Right atrium auricular region (tissue), 2 donors: ENCODE results near the gene ALX4. TPM values are rescaled to one million over a fixed set of nuclear protein-coding genes. Genes with fewer than 3 reads are reported as not detected.

Source experiments
- DNase-seq: peaks from one replicate; pipeline ENCODE4 v3.0.0-alpha.2; 2019; ENCODE audit warnings: low spot score
- H3K27ac ChIP-seq, 2 donors: fragments of 200-600 bp; sonication (generic); 1 replicate in 1 of 2; 2 replicates in 1 of 2; pipeline ENCODE4 v1.5.1; 2016 to 2019
- H3K27me3 ChIP-seq, 2 donors: fragments of 200-600 bp; sonication (generic); one replicate each; pipeline versions ENCODE4 v1.5.1 to v1.6.0; 2017 to 2019
- H3K36me3 ChIP-seq: fragments of 200-600 bp; sonication (generic); one replicate; pipeline ENCODE4 v1.5.1; 2016
- H3K4me1 ChIP-seq, 2 donors: fragments of 200-600 bp; sonication (generic); one replicate each; pipeline versions ENCODE4 v1.5.1 to v1.6.0; 2017 to 2019
- H3K4me3 ChIP-seq, 2 donors: fragments of 200-600 bp; sonication (generic); 1 replicate in 1 of 2; 2 replicates in 1 of 2; pipeline ENCODE4 v1.5.1; 2017 to 2019; ENCODE audit warnings: mild to moderate bottlenecking in 1 of 2, moderate library complexity in 1 of 2
- H3K9me3 ChIP-seq, 2 donors: fragments of 200-600 bp; sonication (generic); one replicate each; pipeline ENCODE4 v1.5.1; 2019
- CTCF ChIP-seq, 2 donors: fragments of 200-600 bp; sonication (generic); IDR thresholded peaks; one replicate each; pipeline ENCODE4 v1.5.1; 2019; ENCODE audit warnings: antibody characterized with exemption in 2 of 2
- total RNA-seq, 2 donors: library from RNA; depleted of rRNA; stranded (reverse); fragments of >200 nt; gene quantifications; one replicate each; pipeline ENCODE4 v1.1.0, GENCODE V29; 2016

The ALX4 gene
- total RNA-seq, 2 donors from 2014 or later, result 0.07 TPM; not detected in 1

- peaks cover 0 to 32% of the 10 kb centered on the region in 2 donors for H3K4me1 ChIP-seq
- no peaks in the 10 kb centered on the region for H3K9me3 ChIP-seq
- no peak overlapping the region for H3K4me3 ChIP-seq
- H3K36me3 ChIP-seq, result no peaks in the 10 kb centered on the region
- no peak for DNase-seq
- peaks cover 27 to 30% of the 10 kb centered on the region in 2 donors for H3K27me3 ChIP-seq
- H3K27ac ChIP-seq, result no peak overlapping the region
- TF ChIP-seq CTCF (IDR thresholded peaks at IDR 0.05), result no peak
These were observed 9.2 kb upstream of the ALX4 start for GRCh38 chr11:44319170-44319551.

GRCh38 chr11:44318369-44318768 lies 8.4 kb upstream of the ALX4 start:
- peaks cover 0 to 32% of the 10 kb centered on the region in 2 donors for H3K4me1 ChIP-seq
- no peaks in the 10 kb centered on the region for H3K9me3 ChIP-seq
- peaks cover 30 to 38% of the 10 kb centered on the region in 2 donors for H3K27me3 ChIP-seq

GRCh38 chr11:44316659-44317240 lies 6.8 kb upstream of the ALX4 start:
- peaks cover 43 to 52% of the 10 kb centered on the region in 2 donors for H3K27me3 ChIP-seq
- DNase-seq, result no peak

More at GRCh38 chr11:44318369-44318768, 8.4 kb upstream of the ALX4 start:
- H3K4me3 ChIP-seq, result no peak overlapping the region
- H3K36me3 ChIP-seq, result no peaks in the 10 kb centered on the region
- no peak for TF ChIP-seq CTCF (IDR thresholded peaks at IDR 0.05)
- DNase-seq, result no peak
- no peak overlapping the region for H3K27ac ChIP-seq

GRCh38 chr11:44315947-44316658 lies 6.2 kb upstream of the ALX4 start:
- peak overlapping the region in 1 of 2 donors; percentile 38 for H3K4me3 ChIP-seq
- H3K27ac ChIP-seq, result no peak overlapping the region
- peaks cover 0 to 29% of the 10 kb centered on the region in 2 donors for H3K4me1 ChIP-seq
- DNase-seq, result no peak
- H3K9me3 ChIP-seq, result no peaks in the 10 kb centered on the region
- peaks cover 50 to 56% of the 10 kb centered on the region in 2 donors for H3K27me3 ChIP-seq
- TF ChIP-seq CTCF (IDR thresholded peaks at IDR 0.05), result peak in 1 of 2 donors; percentile 25
- no peaks in the 10 kb centered on the region for H3K36me3 ChIP-seq

More at GRCh38 chr11:44316659-44317240, 6.8 kb upstream of the ALX4 start:
- no peak for TF ChIP-seq CTCF (IDR thresholded peaks at IDR 0.05)
- Histone ChIP-seq H3K27ac (no peak overlapping the region), H3K4me3 (peak overlapping the region; percentile 9 to 38), H3K4me1 (peaks cover 0 to 29% of the 10 kb centered on the region in 2 donors), H3K9me3 (no peaks in the 10 kb centered on the region), H3K36me3 (no peaks in the 10 kb centered on the region)

GRCh38 chr11:44314733-44315132 lies 4.8 kb upstream of the ALX4 start:
- DNase-seq, result no peak
- H3K4me3 ChIP-seq, result no peak overlapping the region
- H3K27me3 ChIP-seq, result peaks cover 58 to 59% of the 10 kb centered on the region in 2 donors
- H3K27ac ChIP-seq, result no peak overlapping the region
- no peaks in the 10 kb centered on the region for H3K9me3 ChIP-seq
- H3K4me1 ChIP-seq, result peaks cover 0 to 35% of the 10 kb centered on the region in 2 donors
- H3K36me3 ChIP-seq, result no peaks in the 10 kb centered on the region
- TF ChIP-seq CTCF (IDR thresholded peaks at IDR 0.05), result no peak
